HEK293 (cell line): Measurements from ENCODE around the gene HERC5.

Experiments
- GFI1B ChIP-seq: fragments of 450-650 bp; formaldehyde crosslinking; IDR thresholded peaks from 2 replicates; pipeline ENCODE4 v1.5.1; 2016; ENCODE audit warnings: missing biosample characterization, missing genetic modification characterization
- KLF10 ChIP-seq: fragments of 450-650 bp; IDR thresholded peaks from 2 replicates; pipeline ENCODE4 v1.5.1; 2018; ENCODE audit warnings: missing biosample characterization, mild to moderate bottlenecking, missing genetic modification characterization
- KLF8 ChIP-seq: fragments of 450-650 bp; formaldehyde crosslinking; IDR thresholded peaks from 2 replicates; pipeline ENCODE4 v1.5.1; 2016; ENCODE audit warnings: missing biosample characterization, missing genetic modification characterization
- MYNN ChIP-seq: fragments of 450-650 bp; formaldehyde crosslinking; IDR thresholded peaks from 2 replicates; pipeline ENCODE4 v1.5.1; 2016; ENCODE audit warnings: missing biosample characterization, missing genetic modification characterization, borderline replicate concordance
- PATZ1 ChIP-seq: fragments of 450-650 bp; formaldehyde crosslinking; IDR thresholded peaks from 2 replicates; pipeline ENCODE4 v1.5.1; 2016; ENCODE audit warnings: missing biosample characterization, missing genetic modification characterization
- REST ChIP-seq: fragments of 450-650 bp; formaldehyde crosslinking; IDR thresholded peaks from 2 replicates; pipeline ENCODE4 v1.5.1; 2016; ENCODE audit warnings: missing biosample characterization, missing genetic modification characterization
- SCRT1 ChIP-seq: fragments of 450-650 bp; formaldehyde crosslinking; IDR thresholded peaks from 2 replicates; pipeline ENCODE4 v1.5.1; 2016; ENCODE audit warnings: missing biosample characterization, missing genetic modification characterization, borderline replicate concordance
- SETDB1 ChIP-seq: IDR thresholded peaks from one replicate; pipeline ENCODE4 v1.6.1; 2017; ENCODE audit warnings: mild to moderate bottlenecking, low read length, moderate library complexity, mixed read lengths; ENCODE audit not compliant: insufficient read length
- ZBTB8A ChIP-seq: fragments of 450-650 bp; formaldehyde crosslinking; IDR thresholded peaks from 2 replicates; pipeline ENCODE4 v1.5.1; 2016; ENCODE audit warnings: missing biosample characterization, missing genetic modification characterization
- ZNF211 ChIP-seq: fragments of 450-650 bp; formaldehyde crosslinking; IDR thresholded peaks from 2 replicates; pipeline ENCODE4 v1.5.1; 2016; ENCODE audit warnings: low read depth, missing biosample characterization, missing genetic modification characterization
- ZNF223 ChIP-seq: fragments of 450-650 bp; formaldehyde crosslinking; IDR thresholded peaks from 2 replicates; pipeline ENCODE4 v1.5.1; 2016; ENCODE audit warnings: missing biosample characterization, missing genetic modification characterization
- ZNF280D ChIP-seq: fragments of 450-650 bp; formaldehyde crosslinking; IDR thresholded peaks from 2 replicates; pipeline ENCODE4 v1.5.1; 2016; ENCODE audit warnings: missing biosample characterization, missing genetic modification characterization
- ZNF335 ChIP-seq: fragments of 450-650 bp; formaldehyde crosslinking; conservative IDR thresholded peaks from 2 replicates; pipeline ENCODE4 v1.5.1; 2016; ENCODE audit warnings: missing biosample characterization, missing genetic modification characterization
- ZNF449 ChIP-seq: fragments of 450-650 bp; formaldehyde crosslinking; IDR thresholded peaks from 2 replicates; pipeline ENCODE4 v1.5.1; 2017; ENCODE audit warnings: missing biosample characterization, mild to moderate bottlenecking, missing genetic modification characterization, moderate library complexity
- ZNF518A ChIP-seq: fragments of 450-650 bp; formaldehyde crosslinking; conservative IDR thresholded peaks from 2 replicates; pipeline ENCODE4 v1.5.1; 2016; ENCODE audit warnings: low read depth, missing biosample characterization, missing genetic modification characterization
- ZNF529 ChIP-seq: fragments of 450-650 bp; formaldehyde crosslinking; IDR thresholded peaks from 2 replicates; pipeline ENCODE4 v1.5.1; 2017; ENCODE audit warnings: missing genetic modification characterization, missing biosample characterization; ENCODE audit not compliant: insufficient replicate concordance
- ZNF549 ChIP-seq: fragments of 450-650 bp; IDR thresholded peaks from 2 replicates; pipeline ENCODE4 v1.5.1; 2018; ENCODE audit warnings: missing biosample characterization, missing genetic modification characterization, mild to moderate bottlenecking, inconsistent platforms, moderate library complexity
- ZNF645 ChIP-seq: fragments of 450-650 bp; formaldehyde crosslinking; IDR thresholded peaks from 2 replicates; pipeline ENCODE4; 2016; ENCODE audit warnings: missing biosample characterization, missing genetic modification characterization

HERC5 gene

GRCh38 chr4:88522702-88523324, 65.9 kb downstream of the HERC5 start (continued):
- TF ChIP-seq ZNF449 (tag by site-specific recombination) (no peak), SCRT1 (no peak), ZNF645 (no peak), ZNF549 (no peak), ZNF211 (no peak), SETDB1 (no peak), GFI1B (tag by site-specific recombination) (no peak), ZNF529 (tag by site-specific recombination) (no peak), ZNF518A (tag by site-specific recombination) (no peak), ZNF223 (no peak), MYNN (tag by site-specific recombination) (no peak), PATZ1 (tag by site-specific recombination) (0 out of 2 replicates have a peak, but pooled peaks have one; percentile 15), KLF10 (no peak), ZBTB8A (tag by site-specific recombination) (peak; percentile 19; the same call in 1 of the 2 replicates), ZNF280D (tag by site-specific recombination) (no peak), ZNF335 (tag by site-specific recombination) (peak; percentile 83), KLF8 (no peak), REST (tag by site-specific recombination) (no peak)
